ENCODE measurements around the gene SGCA. TPM values are rescaled to one million over a fixed set of nuclear protein-coding genes. Genes with fewer than 3 reads are reported as not detected.

SGCA gene
- total and polyA plus RNA-seq, 2 of the 13 experiments (the other 11 are each of a cell fraction or from before 2014, with no cell fraction given), result not detected

DNA sequence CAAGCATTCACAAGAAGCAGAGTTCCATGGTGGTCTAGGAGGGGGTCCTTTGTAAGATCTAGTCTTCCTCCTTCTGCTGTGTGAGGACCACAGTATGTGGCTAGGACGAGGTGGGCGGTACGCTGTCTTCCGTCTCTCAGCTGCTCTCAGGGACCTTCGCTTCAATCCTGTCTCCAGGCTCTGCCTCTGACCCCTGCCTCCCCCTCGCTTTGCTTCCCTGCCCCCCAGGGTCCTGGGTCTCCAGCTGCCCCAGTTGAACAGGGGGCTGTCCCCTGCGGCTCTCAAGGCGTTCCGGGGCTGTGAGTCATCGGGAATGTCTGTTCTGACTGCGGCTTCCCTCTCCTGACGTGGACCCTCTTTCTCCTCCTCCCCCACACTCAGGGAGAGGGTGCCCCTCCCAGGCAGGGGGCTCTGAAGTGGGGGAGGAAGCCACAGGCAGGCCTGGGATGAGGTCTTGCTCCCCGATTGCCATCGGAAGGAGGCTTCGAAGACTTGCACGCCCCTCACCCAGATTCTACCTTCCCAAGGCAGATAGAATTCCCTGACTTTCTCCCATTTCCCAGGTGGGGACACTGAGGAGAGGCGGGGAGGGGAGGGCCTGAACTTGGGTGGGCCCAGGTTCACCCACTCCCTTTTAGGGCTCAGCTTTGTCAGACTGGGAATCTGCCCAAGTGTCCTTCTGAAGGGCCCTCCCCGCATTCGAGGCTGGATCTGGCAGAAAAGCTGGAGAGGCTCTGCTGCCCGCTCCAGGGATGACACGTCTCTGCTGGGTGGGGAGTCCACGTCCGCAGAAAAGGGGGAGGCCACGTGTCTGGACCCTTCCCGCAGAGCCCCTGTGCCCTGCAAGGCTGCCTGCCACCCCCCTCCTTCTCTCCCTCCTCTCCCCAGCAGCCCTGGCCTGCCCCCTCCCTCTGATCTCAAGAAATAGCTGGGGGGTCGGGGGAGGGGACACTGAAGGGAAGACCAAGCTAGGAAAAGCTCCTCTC is 44.7 kb downstream of the SGCA start (continued):
- TF ChIP-seq, protein P1, sequence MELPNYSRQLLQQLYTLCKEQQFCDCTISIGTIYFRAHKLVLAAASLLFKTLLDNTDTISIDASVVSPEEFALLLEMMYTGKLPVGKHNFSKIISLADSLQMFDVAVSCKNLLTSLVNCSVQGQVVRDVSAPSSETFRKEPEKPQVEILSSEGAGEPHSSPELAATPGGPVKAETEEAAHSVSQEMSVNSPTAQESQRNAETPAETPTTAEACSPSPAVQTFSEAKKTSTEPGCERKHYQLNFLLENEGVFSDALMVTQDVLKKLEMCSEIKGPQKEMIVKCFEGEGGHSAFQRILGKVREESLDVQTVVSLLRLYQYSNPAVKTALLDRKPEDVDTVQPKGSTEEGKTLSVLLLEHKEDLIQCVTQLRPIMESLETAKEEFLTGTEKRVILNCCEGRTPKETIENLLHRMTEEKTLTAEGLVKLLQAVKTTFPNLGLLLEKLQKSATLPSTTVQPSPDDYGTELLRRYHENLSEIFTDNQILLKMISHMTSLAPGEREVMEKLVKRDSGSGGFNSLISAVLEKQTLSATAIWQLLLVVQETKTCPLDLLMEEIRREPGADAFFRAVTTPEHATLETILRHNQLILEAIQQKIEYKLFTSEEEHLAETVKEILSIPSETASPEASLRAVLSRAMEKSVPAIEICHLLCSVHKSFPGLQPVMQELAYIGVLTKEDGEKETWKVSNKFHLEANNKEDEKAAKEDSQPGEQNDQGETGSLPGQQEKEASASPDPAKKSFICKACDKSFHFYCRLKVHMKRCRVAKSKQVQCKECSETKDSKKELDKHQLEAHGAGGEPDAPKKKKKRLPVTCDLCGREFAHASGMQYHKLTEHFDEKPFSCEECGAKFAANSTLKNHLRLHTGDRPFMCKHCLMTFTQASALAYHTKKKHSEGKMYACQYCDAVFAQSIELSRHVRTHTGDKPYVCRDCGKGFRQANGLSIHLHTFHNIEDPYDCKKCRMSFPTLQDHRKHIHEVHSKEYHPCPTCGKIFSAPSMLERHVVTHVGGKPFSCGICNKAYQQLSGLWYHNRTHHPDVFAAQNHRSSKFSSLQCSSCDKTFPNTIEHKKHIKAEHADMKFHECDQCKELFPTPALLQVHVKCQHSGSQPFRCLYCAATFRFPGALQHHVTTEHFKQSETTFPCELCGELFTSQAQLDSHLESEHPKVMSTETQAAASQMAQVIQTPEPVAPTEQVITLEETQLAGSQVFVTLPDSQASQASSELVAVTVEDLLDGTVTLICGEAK (IDR thresholded peaks at IDR 0.05), result no peak
- TF ChIP-seq, protein P1 (CRISPR knock-in tag; IDR thresholded peaks at IDR 0.05), result no peak
- TF ChIP-seq ZNF589 (CRISPR knock-in tag; conservative IDR thresholded peaks at IDR 0.05) (no peak), GATAD2A (CRISPR knock-in tag; IDR thresholded peaks at IDR 0.05) (0 out of 2 replicates have a peak, but pooled peaks have one; percentile 19), ZNF136 (CRISPR knock-in tag; IDR thresholded peaks at IDR 0.05; ENCODE audit: low read depth) (no peak), NFE2L1 (CRISPR knock-in tag; IDR thresholded peaks at IDR 0.05; ENCODE audit: borderline replicate concordance) (no peak), ZNF12 (CRISPR knock-in tag; IDR thresholded peaks at IDR 0.05) (no peak)
- TF ChIP-seq, protein P2, sequence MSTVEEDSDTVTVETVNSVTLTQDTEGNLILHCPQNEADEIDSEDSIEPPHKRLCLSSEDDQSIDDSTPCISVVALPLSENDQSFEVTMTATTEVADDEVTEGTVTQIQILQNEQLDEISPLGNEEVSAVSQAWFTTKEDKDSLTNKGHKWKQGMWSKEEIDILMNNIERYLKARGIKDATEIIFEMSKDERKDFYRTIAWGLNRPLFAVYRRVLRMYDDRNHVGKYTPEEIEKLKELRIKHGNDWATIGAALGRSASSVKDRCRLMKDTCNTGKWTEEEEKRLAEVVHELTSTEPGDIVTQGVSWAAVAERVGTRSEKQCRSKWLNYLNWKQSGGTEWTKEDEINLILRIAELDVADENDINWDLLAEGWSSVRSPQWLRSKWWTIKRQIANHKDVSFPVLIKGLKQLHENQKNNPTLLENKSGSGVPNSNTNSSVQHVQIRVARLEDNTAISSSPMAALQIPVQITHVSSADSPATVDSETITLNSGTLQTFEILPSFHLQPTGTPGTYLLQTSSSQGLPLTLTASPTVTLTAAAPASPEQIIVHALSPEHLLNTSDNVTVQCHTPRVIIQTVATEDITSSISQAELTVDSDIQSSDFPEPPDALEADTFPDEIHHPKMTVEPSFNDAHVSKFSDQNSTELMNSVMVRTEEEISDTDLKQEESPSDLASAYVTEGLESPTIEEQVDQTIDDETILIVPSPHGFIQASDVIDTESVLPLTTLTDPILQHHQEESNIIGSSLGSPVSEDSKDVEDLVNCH (CRISPR knock-in tag; IDR thresholded peaks at IDR 0.05), result no peak
- TF ChIP-seq, protein P3, sequence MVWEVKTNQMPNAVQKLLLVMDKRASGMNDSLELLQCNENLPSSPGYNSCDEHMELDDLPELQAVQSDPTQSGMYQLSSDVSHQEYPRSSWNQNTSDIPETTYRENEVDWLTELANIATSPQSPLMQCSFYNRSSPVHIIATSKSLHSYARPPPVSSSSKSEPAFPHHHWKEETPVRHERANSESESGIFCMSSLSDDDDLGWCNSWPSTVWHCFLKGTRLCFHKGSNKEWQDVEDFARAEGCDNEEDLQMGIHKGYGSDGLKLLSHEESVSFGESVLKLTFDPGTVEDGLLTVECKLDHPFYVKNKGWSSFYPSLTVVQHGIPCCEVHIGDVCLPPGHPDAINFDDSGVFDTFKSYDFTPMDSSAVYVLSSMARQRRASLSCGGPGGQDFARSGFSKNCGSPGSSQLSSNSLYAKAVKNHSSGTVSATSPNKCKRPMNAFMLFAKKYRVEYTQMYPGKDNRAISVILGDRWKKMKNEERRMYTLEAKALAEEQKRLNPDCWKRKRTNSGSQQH (CRISPR knock-in tag; IDR thresholded peaks at IDR 0.05; ENCODE audit: low read depth), result no peak
- TF ChIP-seq, protein P4, sequence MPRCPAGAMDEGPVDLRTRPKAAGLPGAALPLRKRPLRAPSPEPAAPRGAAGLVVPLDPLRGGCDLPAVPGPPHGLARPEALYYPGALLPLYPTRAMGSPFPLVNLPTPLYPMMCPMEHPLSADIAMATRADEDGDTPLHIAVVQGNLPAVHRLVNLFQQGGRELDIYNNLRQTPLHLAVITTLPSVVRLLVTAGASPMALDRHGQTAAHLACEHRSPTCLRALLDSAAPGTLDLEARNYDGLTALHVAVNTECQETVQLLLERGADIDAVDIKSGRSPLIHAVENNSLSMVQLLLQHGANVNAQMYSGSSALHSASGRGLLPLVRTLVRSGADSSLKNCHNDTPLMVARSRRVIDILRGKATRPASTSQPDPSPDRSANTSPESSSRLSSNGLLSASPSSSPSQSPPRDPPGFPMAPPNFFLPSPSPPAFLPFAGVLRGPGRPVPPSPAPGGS (CRISPR knock-in tag; IDR thresholded peaks at IDR 0.05), result no peak; the same call in 1 of the 2 replicates
- TF ChIP-seq, protein P5, sequence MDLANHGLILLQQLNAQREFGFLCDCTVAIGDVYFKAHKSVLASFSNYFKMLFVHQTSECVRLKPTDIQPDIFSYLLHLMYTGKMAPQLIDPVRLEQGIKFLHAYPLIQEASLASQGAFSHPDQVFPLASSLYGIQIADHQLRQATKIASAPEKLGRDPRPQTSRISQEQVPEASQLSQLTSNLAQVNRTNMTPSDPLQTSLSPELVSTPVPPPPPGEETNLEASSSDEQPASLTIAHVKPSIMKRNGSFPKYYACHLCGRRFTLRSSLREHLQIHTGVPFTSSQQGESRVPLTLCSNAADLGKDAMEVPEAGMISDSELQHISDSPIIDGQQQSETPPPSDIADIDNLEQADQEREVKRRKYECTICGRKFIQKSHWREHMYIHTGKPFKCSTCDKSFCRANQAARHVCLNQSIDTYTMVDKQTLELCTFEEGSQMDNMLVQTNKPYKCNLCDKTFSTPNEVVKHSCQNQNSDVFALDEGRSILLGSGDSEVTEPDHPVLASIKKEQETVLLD (CRISPR knock-in tag; IDR thresholded peaks at IDR 0.05; ENCODE audit: low read depth), result no peak
